8988T (cell line): ENCODE measurements around the gene MYL3.

Source experiments
- DNase-seq: peaks from one replicate; pipeline ENCODE4 v3.0.0; 2011

Gene MYL3

GRCh38 chr3:46864061-46864881 lies 1.0 kb upstream of the MYL3 start:
- peak; percentile 6 for DNase-seq

DNA sequence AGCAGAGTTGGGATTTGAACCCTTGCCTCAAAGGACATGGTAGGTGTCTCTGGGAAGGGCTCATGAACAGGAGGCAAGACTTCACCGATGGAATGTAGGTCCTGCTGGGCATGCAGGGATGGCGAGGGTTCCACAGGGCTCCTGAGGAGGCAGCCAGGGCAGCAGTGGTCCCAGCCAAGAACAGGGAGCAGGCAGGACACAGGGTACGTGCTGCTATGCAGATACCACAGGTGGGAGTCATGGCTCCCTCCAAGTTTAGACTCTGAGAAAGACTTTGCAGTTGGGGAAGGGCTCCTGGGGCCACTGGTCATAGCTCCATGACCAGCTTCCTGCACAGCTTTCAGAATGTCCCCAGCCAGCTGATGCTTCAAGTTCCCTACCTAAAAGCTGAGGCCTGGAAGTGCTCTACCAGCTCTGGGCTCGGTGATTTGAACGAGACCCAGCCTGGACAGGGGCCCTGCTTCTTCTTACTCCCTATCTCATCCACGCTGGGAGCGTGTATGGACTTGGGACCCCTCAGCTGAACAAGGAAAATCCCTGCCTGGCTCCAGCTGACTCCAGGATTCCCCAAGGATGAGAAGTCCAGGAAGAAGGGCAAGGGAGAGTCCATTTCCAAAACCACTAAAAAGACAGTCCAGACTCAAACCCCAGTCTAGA lies 747 bp downstream of the MYL3 start:
- DNase-seq = no peak

DNA sequence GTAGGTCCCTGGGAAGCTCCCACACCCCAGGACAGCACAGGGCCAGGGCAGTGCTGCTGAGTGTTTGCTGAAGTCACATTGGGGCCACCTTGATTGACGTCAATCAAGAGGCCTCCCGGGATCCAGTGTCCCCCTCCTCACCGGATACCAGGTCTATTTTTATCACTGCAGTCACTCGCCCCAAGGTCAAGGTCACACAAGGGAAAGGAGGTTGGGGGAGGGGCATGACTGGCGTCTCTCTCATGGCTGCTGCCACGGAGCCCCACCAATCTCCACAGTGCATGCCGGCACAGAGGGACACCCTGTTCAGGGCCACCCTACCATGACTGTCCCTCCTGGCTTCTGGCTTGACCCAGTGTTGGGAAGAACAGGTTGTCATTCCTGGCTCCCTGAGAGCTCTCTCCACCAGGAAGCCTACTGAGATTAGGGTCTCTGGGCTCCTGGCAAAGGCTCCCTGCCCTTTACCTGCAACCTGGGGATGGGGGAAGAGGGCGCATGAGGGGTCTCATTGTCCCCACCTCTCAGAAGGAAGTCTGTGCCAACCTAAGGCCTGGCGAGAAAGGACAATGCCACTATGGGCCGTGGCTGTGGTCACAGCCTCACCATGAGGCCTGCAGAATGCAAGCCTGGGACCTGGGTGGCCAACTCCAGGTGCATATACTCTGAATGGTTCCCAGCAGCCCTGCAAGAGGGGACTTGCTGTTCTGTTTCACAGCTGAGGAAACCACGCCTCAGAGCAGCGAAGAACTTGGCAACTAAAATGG lies 1.5 kb downstream of the MYL3 start:
- DNase-seq = no peak

DNA sequence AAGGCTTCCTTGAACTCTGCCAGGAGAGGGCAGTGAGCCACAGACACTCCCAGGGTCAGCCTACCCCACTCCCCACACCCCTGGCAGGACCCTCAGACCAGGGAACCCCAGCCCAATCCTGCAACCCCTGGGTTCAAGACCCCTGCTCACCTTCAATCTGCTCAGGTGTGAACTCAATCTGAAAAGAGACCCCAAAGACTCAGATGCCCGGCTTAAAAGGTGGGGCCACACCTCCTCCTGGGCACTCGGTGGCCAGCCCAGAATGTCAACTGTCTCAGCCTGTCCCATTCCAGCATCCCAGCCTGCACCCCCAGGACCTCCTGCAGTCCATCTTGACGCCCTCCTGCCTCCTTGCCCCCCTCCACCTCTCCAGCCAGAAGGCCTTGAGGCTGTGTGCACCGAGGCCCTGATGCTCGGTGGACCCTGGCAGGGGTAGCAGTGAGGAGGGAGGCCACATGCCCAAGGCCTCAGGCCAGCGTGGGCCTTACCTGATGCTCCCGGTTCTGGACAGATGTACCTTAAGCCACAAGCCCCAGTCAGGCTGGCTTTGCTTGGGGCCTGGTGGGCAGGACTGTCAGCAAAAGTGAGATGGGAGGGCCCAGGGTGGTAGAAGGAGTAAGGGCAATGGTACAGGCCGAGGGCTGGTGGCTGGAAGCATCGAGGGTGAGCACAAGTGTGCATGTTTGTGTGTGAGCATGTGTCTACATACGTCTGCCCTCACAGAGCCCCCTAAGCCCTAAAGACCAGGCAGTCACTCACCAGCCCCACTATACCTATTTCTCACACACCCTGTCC lies 2.2 kb downstream of the MYL3 start:
- no peak for DNase-seq

DNA sequence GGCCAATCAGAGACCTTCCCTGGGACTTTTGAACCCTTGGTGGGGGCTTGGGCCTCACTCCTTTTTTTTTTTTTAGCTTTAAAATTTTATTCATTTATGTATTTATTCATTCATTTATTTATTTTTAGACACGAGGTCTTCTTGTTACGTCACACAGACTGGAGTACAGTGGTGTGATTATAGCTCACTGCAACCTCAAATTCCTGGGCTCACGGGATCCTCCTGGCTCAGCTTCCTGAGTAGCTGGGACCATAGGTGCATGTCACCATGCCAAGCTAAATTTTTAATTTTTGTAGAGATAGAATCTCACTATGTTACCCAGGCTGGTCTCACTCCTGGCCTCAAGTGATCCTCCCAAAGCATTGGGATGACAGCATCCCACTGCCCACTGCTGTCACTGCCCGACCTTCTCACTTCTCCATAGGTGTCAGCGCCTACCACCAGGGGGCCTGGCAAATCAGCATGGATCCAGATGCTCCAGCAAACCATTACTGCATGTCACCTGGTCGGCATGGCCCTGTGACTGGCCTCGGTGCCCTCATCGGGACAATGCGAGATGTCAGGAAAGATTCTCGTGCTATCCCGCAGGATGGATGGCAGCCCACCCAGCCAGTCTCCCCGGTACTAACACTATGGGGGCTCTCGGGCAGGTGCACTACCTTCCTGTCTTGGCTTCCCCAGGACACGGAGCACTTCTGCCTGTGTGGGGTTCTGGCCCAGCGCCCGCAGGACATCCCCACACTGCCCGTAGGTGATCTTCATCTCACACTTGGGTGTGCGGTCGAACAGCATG lies 3.0 kb downstream of the MYL3 start:
- DNase-seq = no peak

- DNase-seq = no peak
Observed at GRCh38 chr3:46859001-46859710, 4.1 kb downstream of the MYL3 start.

- DNase-seq = no peak
Observed at GRCh38 chr3:46858456-46858855, 4.8 kb downstream of the MYL3 start.

GRCh38 chr3:46857485-46858341 lies 5.5 kb downstream of the MYL3 start:
- DNase-seq = no peak

DNA sequence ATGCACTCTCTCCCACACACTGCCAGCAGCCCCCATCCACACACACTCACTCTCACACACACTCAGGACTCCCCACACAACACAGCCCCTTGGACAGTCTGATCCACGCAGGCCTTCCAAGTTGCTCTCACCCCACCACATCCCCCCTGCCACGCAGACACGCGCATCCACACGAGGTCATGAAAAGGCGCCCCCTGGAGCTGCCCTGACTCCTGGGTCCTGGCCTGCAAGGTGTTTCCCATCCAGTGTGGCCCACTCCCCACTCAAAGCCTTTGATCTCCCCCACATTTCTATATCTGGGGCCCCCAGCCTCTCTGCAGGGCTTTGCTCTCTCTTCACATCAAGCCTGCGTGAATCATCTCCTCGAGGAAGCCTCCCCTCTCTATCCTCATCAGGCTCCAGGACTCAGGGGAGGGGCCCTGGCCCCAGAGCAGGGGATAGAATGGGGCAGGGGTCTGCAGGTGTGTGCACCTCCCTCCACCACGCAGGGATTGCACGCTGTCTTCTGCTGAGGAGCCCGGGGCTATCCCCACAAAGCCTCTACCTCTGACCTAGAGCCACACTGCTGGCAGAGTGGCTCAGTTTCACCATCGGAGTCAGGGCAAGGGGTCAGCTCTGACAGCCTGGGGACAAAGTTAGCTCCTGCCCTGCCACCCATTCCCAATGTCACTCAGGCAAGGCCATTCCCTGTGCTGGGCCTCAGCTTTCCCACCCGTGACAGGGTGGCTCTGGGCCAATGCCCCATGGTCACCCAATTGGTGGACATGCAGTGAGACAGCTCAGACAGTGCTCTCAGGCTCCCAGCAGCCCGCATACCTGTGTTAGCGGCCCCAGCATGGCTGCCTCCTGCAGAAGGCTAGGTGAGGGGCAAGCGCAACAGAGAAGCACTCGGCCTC lies 6.4 kb downstream of the MYL3 start:
- DNase-seq = no peak

DNA sequence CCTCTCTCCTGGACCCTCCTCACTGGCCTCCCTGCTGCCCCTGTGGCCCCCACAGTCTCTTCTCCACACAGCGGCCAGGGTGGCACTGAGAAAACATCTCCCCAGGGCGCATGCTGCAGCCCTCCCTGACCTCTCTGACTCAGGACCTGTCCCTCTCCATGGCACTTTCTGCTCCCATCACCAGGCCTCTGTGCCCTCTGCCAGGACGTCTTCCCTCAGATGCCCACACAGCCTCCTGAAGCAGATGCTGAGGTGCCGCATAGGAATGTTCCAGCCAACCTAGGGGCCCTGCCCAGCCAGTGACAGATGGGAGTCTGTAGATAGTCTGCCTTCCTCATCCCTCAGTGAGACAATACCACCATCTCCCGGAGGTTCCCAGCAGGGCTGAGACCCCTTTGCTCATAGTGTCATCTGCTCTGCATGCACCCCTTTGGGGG lies 8.7 kb downstream of the MYL3 start:
- DNase-seq = no peak

- no peak for DNase-seq
Observed at GRCh38 chr3:46853441-46854415, 9.5 kb downstream of the MYL3 start.

- no peak for DNase-seq
Observed at GRCh38 chr3:46852839-46853355, 10.3 kb downstream of the MYL3 start.

DNA sequence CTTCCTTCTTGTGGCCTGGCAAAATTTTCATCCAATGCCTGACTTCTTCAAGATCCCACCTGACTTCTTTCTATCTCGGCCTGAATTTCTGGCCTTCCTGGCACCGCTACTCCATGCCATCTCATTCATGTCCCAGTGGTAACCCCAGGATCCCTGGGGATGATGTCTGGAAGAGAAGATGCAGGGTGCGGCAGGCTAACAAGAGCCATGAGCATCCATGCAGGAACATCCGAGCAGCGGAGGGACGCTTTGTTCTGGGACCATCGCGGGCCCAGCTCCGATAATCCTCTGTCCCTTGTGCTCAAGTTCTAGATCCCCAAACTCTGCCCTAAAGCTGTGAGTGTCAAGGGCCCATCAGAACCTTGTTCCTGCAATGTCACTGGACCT lies 10.9 kb downstream of the MYL3 start:
- DNase-seq = no peak

- no peak for DNase-seq
Observed at GRCh38 chr3:46851364-46852333, 11.6 kb downstream of the MYL3 start.

GRCh38 chr3:46850468-46850779 lies 12.8 kb downstream of the MYL3 start:
- DNase-seq = no peak

GRCh38 chr3:46849686-46850467 lies 13.4 kb downstream of the MYL3 start:
- no peak for DNase-seq
